Measurements from ENCODE around the gene GFPT1.

The GFPT1 gene

DNA sequence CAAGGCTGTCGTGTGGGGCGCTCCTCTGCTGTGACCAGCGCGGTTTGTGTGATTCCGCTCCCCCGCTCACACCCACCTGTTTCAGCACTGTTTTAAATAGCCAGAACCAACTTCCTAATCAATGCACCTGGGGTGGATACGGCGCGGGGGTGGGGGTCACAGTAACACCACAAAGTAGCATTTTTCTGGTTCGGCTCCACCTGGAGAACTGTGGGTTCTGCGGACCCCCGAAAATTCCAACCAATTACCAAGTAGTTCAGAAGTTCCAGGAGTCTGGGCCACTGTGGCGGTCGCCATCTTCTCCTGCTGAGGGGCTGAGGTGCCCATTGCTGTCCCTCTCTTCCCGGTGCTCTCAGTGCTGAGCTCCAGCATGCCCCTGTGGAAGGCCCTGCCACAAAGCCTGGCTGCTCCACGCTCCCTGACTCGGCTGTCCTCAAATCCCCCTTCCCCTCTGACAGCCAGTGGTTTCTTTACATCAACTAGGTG is 79.4 kb downstream of the GFPT1 start:
- TF ChIP-seq, protein P1, sequence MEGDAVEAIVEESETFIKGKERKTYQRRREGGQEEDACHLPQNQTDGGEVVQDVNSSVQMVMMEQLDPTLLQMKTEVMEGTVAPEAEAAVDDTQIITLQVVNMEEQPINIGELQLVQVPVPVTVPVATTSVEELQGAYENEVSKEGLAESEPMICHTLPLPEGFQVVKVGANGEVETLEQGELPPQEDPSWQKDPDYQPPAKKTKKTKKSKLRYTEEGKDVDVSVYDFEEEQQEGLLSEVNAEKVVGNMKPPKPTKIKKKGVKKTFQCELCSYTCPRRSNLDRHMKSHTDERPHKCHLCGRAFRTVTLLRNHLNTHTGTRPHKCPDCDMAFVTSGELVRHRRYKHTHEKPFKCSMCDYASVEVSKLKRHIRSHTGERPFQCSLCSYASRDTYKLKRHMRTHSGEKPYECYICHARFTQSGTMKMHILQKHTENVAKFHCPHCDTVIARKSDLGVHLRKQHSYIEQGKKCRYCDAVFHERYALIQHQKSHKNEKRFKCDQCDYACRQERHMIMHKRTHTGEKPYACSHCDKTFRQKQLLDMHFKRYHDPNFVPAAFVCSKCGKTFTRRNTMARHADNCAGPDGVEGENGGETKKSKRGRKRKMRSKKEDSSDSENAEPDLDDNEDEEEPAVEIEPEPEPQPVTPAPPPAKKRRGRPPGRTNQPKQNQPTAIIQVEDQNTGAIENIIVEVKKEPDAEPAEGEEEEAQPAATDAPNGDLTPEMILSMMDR (IDR thresholded peaks at IDR 0.05; ENCODE audit: extremely low read depth, missing control alignments), result no peak
- no peak for DNase-seq (ENCODE audit: low spot score)

DNA sequence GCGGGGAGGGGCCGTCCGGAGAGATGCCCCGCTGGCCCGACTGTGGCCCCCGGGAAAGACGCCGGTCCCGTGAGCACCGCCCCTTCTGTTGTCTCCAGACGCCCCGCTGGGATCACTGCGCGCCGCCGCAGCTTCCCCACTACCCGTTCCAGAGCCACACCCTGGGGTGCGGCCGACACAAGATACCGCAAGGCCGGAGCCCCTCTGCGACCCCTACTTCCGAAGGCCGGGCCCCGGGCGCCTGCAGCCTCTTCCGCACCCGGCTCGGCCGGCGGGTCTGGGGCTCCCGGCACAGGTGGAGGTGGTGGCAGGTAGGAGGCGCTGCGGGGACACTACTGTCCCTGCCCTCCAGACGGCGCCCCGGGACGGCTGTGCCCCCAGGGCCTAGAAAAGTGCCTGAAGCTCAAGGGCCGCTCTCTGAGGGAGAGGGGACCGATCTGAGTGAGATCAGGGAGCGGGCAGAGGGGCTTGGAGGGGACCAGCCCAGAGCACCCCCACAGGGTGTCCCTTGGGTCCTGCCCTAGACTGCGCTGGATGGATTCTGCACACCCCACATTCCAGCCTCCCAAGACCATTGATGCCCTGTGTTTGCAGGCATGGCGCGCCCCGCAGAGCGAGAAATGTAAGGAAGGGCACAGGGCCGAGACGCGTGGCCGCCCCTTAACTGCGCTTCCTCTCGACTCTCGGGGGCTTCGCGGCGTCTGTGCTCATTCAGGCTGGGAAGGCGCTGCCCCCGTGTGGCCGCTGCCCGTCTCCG is 80.0 kb downstream of the GFPT1 start:
- peak; percentile 88 for DNase-seq (ENCODE audit: low spot score)
- TF ChIP-seq, protein P1 (IDR thresholded peaks at IDR 0.05; ENCODE audit: extremely low read depth, missing control alignments), result peak; percentile 97

DNA sequence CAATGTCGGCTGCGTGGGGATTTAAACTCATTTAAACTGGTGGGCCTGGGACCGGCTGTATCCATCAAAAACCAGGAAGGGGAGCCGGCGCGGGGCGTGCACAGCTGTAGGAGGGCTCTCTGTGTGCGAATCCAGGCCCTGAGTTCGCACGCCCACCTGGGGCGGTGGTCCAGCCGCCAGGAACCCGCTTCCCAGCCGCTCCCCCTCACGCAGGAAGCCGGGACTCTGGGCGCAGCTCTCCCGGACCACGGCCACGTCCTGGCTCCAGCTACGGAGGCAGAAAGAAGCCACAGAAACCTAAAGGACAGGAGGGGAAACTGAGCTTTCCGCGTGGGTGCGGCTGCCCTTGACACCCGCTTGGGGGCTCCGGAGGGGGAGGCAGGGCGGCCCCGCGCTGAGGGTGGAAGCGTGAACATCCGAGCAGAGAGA is 80.6 kb downstream of the GFPT1 start:
- no peak for DNase-seq (ENCODE audit: low spot score)

DNA sequence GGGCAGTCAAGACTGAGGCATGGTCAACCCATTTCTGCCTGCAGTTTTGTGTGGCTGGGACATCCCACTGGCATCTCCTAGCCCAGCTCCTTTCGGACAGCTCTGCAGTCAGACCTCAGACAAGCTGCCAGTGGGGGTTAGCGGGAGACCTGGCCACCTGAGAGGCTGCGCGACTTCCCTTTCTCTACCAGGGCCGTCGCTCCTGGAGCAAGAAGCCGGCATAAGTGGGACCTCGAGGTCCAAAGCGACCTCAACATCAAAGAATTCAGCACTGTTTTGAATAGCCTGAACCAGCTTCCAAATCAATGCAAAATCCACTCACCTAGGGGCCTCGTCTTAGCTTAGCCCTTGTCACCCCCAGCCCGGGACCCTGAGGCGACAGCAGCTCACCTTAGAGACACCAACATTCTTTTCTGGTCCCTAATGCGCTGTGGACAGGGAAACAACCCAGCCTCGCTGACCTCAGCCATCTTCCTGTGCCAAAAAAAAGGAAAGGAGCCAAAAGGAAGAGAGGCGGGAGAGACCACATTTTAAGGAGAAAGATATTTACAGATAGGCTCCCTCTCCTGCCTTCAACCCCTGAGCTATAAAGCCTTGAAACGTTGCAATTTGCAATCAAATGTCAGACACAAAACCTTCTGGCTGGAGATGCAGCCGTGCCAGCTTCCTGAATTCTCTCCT is 81.2 kb downstream of the GFPT1 start:
- DNase-seq (ENCODE audit: low spot score), result no peak
- TF ChIP-seq, protein P1 (IDR thresholded peaks at IDR 0.05; ENCODE audit: extremely low read depth, missing control alignments), result no peak

More for the DNA sequence above, 80.6 kb downstream of the GFPT1 start:
- TF ChIP-seq, protein P1 (IDR thresholded peaks at IDR 0.05; ENCODE audit: extremely low read depth, missing control alignments), result no peak

DNA sequence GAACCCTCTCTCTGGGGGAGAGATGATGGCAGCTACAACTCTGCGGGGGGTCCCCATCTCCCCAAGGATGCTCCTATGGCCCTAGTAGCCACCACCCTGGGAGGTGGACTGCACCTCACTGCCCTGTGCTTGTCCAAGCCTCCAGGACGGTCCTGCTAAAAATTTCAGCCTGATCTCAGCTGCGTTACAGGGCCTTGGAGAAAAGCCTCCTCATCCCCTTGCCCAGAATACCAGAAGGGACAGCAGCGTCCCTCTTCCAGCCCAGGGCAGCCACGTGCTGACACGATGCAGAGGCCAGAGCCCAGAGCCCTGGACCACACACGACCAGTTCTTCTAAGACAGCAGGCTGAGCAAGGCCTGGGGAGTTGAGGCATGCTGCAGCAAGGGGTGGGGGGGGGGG is 81.9 kb downstream of the GFPT1 start:
- TF ChIP-seq, protein P1 (IDR thresholded peaks at IDR 0.05; ENCODE audit: extremely low read depth, missing control alignments), result no peak
- no peak for DNase-seq (ENCODE audit: low spot score)

DNA sequence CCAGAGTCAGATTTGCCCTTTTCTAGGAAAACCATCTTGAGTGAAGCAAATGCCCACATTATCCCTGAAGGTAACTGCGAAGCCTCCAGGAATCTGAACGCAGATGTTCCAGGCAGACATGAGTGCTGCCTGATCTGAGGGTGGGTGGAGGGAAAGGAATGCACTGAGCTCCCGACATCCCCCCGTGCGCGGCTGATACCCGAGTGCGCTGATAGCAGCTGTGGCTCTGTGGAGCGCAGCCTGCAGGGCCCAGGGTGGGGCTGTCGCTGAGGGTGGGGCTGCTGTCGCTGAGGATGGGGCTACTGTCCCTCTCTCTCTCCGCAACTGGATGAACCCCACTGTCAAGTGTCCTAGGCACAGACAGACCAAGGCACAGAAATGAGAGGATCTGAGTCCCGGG is 82.4 kb downstream of the GFPT1 start:
- TF ChIP-seq, protein P1 (IDR thresholded peaks at IDR 0.05; ENCODE audit: extremely low read depth, missing control alignments), result no peak
- no peak for DNase-seq (ENCODE audit: low spot score)

DNA sequence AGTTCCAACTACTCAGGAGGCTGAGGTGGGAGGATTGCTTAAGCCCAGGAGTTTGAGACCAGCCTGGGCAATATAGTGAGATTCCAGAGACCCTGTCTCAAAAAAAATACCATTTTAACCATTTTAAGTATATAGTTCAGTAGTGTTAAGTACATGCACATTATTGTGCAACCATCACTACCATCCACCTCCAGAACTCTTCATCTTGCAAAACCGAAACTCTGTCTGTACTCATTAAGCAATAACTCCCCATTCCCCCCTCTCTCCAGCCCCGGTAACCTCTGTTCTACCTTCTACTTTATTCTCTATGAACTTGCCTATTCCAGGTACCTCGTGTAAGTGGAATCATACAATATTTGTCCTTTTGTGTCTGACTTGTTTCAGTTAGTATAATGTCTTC is 86.4 kb downstream of the GFPT1 start:
- TF ChIP-seq, protein P1 (IDR thresholded peaks at IDR 0.05; ENCODE audit: extremely low read depth, missing control alignments), result no peak
- no peak for DNase-seq (ENCODE audit: low spot score)

All from GM20000 (cell line).